OCI-LY7 (cell line): ENCODE results near the gene RAB31. TPM values are rescaled to one million over a fixed set of nuclear protein-coding genes. Genes with fewer than 3 reads are reported as not detected.

Source experiments
- small RNA-seq: library from RNA; depleted of rRNA; stranded (forward); fragments of <200 nt; gene quantifications from one replicate; pipeline ENCODE3, GENCODE V24; 2014
- total RNA-seq, 2 experiments: library from RNA; depleted of rRNA in 1 of 2; stranded (reverse); fragments of >200 nt in 1 of 2; shearing (Covaris generic) in 1 of 2; gene quantifications; 2 replicates each; pipeline ENCODE4 v1.2.3, GENCODE V29; 2014 to 2022

The RAB31 gene
- total RNA-seq, 2 experiments from 2014 or later = not detected

Small RNA genes lying within 50 kb of the gene (small RNA-seq; reads per million reads assigned to genes)
- not detected for gene RN7SL862P
- 0.21 reads per million for gene RNA5SP449

Other genes starting within 250 kb of the RAB31 start
- 78.5 and 80.2 TPM in 2 replicates for gene RALBP1, start 232.8 kb upstream of the RAB31 start, total RNA-seq (2014; rRNA removed; shearing (Covaris generic))
- 96.0 and 112 TPM in 2 replicates for gene RALBP1, start 232.8 kb upstream of the RAB31 start, total RNA-seq (2022)
- gene PPP4R1, start 93.7 kb upstream of the RAB31 start, total RNA-seq (2014; rRNA removed; shearing (Covaris generic)) = 64.9 and 95.9 TPM in 2 replicates
- 60.9 and 72.4 TPM in 2 replicates for gene PPP4R1, start 93.7 kb upstream of the RAB31 start, total RNA-seq (2022)
- not detected in 2 replicates for gene TXNDC2, start 177.7 kb downstream of the RAB31 start, total RNA-seq (2014; rRNA removed; shearing (Covaris generic))
- not detected in 2 replicates for gene TXNDC2, start 177.7 kb downstream of the RAB31 start, total RNA-seq (2022)
- gene VAPA, start 205.7 kb downstream of the RAB31 start, total RNA-seq (2014; rRNA removed; shearing (Covaris generic)) = 176 and 184 TPM in 2 replicates
- 139 and 151 TPM in 2 replicates for gene VAPA, start 205.7 kb downstream of the RAB31 start, total RNA-seq (2022)